Transverse colon (tissue), 4 donors: ENCODE results near the gene CCDC174. TPM values are rescaled to one million over a fixed set of nuclear protein-coding genes. Genes with fewer than 3 reads are reported as not detected.

Experiments used
- DNase-seq: peaks from one replicate; pipeline ENCODE4 v3.0.0-alpha.2; 2019
- H3K27ac ChIP-seq, 4 donors: fragments of 200-600 bp; sonication (generic); 2 replicates each; pipeline ENCODE4 v1.5.1; 2016 to 2018; ENCODE audit warnings: inconsistent platforms in 4 of 4
- H3K27me3 ChIP-seq: fragments of 200-600 bp; sonication (generic); 2 replicates; pipeline ENCODE4 v1.5.1; 2017; ENCODE audit warnings: inconsistent platforms
- H3K36me3 ChIP-seq, 4 donors: fragments of 200-600 bp; sonication (generic); 2 replicates each; pipeline ENCODE4 v1.5.1; 2017 to 2019; ENCODE audit warnings: inconsistent platforms in 4 of 4
- H3K4me1 ChIP-seq, 4 donors: fragments of 200-600 bp; sonication (generic); 2 replicates each; pipeline ENCODE4 v1.5.1; 2017 to 2020; ENCODE audit warnings: inconsistent platforms in 4 of 4
- H3K4me3 ChIP-seq, 4 donors: fragments of 200-600 bp; sonication (generic); 1 replicate in 1 of 4; 2 replicates in 3 of 4; pipeline versions ENCODE4 v1.5.1 to v1.6.1; 2017 to 2019; ENCODE audit warnings: inconsistent platforms in 4 of 4
- H3K9me3 ChIP-seq, 2 donors: fragments of 200-600 bp; sonication (generic); 2 replicates each; pipeline ENCODE4 v1.5.1; 2017 to 2019; ENCODE audit warnings: inconsistent platforms in 2 of 2
- EP300 ChIP-seq: sonication (generic); formaldehyde crosslinking; IDR thresholded peaks from one replicate; pipeline ENCODE4 v1.6.1; 2017; ENCODE audit warnings: antibody characterized with exemption, low read depth
- POLR2A ChIP-seq: fragments of 450-650 bp; IDR thresholded peaks from one replicate; pipeline ENCODE4 v1.6.1; 2016; ENCODE audit warnings: antibody characterized with exemption, mild to moderate bottlenecking, moderate library complexity
- POLR2AphosphoS5 ChIP-seq, 3 donors: sonication (generic); formaldehyde crosslinking; IDR thresholded peaks; one replicate each; pipeline ENCODE4 v1.6.1; 2016; ENCODE audit warnings: antibody characterized with exemption in 3 of 3
- WGBS, 2 donors: methylation state at CpG; one replicate each; pipeline ENCODE4 v1.1.5; 2018; ENCODE audit warnings: low coverage in 1 of 2; 5-methylcytosine and 5-hydroxymethylcytosine counted together
- in situ Hi-C, 4 donors: fragments of 200-750 bp; cut with MboI; loops; one replicate each; pipeline versions ENCODE4 v1.15.0 to v1.15.1; 2017; ENCODE audit warnings: low sequenced_read_pairs in 3 of 4, low pct_ligation_motif_present in 1 of 4, low pct_unique_long_range_greater_than_20kb in 1 of 4
- intact Hi-C: fragments of 100-400 bp; cut with DNase I; formaldehyde crosslinking; loops from one replicate; pipeline ENCODE4 v1.15.1; 2023; ENCODE audit warnings: low total_unique reads
- total RNA-seq, 4 donors: library from RNA; depleted of rRNA; stranded (reverse); fragments of >200 nt; gene quantifications; one replicate each; pipeline ENCODE4 v1.1.0, GENCODE V29; 2016
- TF ChIP-seq, protein P1 (sequence below), 5 experiments: fragments of 200-600 bp in 3 of 5; fragments of 450-650 bp in 2 of 5; sonication (generic) in 3 of 5; IDR thresholded peaks; 1 replicate in 2 of 5; 2 replicates in 3 of 5; pipeline ENCODE4 v1.5.1; 2016 to 2017; ENCODE audit warnings: antibody characterized with exemption in 5 of 5, inconsistent platforms in 3 of 5, mild to moderate bottlenecking in 2 of 5, moderate library complexity in 1 of 5

CCDC174 gene
- total RNA-seq, 4 donors from 2014 or later, result 29.2 to 84.8 (median 35.9) TPM

DNA sequence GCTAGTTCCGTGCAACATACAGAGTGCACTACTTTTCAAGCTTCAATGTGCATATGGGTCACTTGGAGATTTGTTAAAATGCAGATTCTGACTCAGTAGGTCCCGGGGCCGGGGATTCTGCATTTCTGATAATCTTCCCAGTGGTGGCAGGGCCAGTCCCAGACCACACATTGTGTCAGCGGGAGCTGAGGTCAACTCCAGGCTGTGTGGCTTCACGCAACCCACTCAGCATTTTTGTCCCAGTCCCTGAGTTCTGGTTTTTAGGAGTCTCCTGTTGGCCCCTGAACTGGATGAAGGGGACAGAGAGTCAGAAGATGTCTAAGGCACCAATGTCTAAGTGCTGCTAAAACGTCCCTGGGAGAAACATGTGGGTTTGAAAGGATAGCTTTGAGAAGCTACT, 26.1 kb upstream of the CCDC174 start:
- intact Hi-C loops (no loop called here), in situ Hi-C loops (no loop called here)
- WGBS, 2 donors, result 72 to 89% methylated on average over 3 to 6 of the region's 6 CpGs

DNA sequence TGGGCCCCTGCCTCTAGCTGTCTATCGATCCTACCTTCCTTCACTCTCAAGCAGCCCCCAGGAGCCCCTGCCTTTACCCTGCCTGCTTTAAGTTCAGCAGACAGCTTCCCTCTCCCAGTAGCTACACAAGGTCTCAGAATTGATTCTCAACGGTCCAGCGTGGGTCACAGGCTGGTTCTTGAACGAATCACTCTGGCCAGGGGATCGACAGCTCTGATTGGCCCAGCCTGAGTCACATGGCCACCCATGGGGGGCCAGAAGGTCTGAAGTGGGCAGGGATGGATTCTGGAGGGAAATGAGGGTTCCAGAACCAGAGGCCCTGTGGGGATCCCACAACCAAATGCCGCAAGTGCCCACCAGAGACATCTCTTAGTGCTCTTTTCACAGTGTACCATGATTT, 23.7 kb upstream of the CCDC174 start:
- 87% methylated on average over 6 of the region's 6 CpGs; no CpG with 5 or more reads in 1 of the 2 donors for WGBS, 2 donors

More for the DNA sequence above, 26.1 kb upstream of the CCDC174 start:
- TF ChIP-seq EP300, result no peak
- TF ChIP-seq, protein P1, sequence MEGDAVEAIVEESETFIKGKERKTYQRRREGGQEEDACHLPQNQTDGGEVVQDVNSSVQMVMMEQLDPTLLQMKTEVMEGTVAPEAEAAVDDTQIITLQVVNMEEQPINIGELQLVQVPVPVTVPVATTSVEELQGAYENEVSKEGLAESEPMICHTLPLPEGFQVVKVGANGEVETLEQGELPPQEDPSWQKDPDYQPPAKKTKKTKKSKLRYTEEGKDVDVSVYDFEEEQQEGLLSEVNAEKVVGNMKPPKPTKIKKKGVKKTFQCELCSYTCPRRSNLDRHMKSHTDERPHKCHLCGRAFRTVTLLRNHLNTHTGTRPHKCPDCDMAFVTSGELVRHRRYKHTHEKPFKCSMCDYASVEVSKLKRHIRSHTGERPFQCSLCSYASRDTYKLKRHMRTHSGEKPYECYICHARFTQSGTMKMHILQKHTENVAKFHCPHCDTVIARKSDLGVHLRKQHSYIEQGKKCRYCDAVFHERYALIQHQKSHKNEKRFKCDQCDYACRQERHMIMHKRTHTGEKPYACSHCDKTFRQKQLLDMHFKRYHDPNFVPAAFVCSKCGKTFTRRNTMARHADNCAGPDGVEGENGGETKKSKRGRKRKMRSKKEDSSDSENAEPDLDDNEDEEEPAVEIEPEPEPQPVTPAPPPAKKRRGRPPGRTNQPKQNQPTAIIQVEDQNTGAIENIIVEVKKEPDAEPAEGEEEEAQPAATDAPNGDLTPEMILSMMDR (IDR thresholded peaks at IDR 0.05), result no peak
- TF ChIP-seq POLR2AphosphoS5 (IDR thresholded peaks at IDR 0.05), result no peak
- no peak for TF ChIP-seq POLR2A
- H3K27me3 ChIP-seq, result no peaks in the 10 kb centered on the region
- H3K4me1 ChIP-seq, result no peaks in the 10 kb centered on the region
- no peak overlapping the region for H3K27ac ChIP-seq
- no peaks in the 10 kb centered on the region for H3K36me3 ChIP-seq
- DNase-seq, result no peak
- H3K4me3 ChIP-seq, result no peak overlapping the region
- no peaks in the 10 kb centered on the region for H3K9me3 ChIP-seq

DNA sequence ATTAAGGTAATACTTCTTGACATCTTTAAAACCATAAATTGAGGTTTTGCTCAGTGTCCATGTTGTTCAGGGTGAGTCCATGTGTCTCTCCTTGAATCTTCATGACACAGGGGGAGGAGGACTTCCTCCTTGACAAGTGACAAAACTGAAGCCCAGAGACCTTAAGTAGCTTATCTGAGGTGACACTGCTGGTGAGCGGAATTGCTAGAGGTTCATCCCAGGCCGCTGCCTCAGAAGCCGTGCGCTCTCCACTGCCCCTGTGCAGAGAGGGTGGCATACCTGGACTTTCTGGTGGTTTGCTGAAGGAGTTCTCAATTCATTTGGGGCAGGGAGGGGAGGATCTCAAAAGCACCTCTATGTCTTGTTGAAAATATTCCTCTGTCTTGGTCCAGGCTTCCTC, 23.2 kb upstream of the CCDC174 start:
- H3K27ac ChIP-seq, result no peak overlapping the region
- in situ Hi-C loops (no loop called here), intact Hi-C loops (no loop called here)
- no peaks in the 10 kb centered on the region for H3K36me3 ChIP-seq
- H3K27me3 ChIP-seq, result no peaks in the 10 kb centered on the region
- no peak for TF ChIP-seq POLR2AphosphoS5 (IDR thresholded peaks at IDR 0.05)
- TF ChIP-seq, protein P1 (IDR thresholded peaks at IDR 0.05), result no peak
- no peak for TF ChIP-seq EP300
- no peak for TF ChIP-seq POLR2A
- H3K4me3 ChIP-seq, result no peak overlapping the region
- 72% methylated on average over 4 of the region's 4 CpGs; no CpG with 5 or more reads in 1 of the 2 donors for WGBS, 2 donors
- no peaks in the 10 kb centered on the region for H3K9me3 ChIP-seq
- DNase-seq, result no peak
- H3K4me1 ChIP-seq, result no peaks in the 10 kb centered on the region

More for the DNA sequence above, 23.7 kb upstream of the CCDC174 start:
- in situ Hi-C loops, result no loop called here
- intact Hi-C loops, result no loop called here
- H3K27me3 ChIP-seq, result no peaks in the 10 kb centered on the region
- H3K27ac ChIP-seq, result no peak overlapping the region
- no peaks in the 10 kb centered on the region for H3K36me3 ChIP-seq
- no peaks in the 10 kb centered on the region for H3K9me3 ChIP-seq
- no peaks in the 10 kb centered on the region for H3K4me1 ChIP-seq
- no peak for DNase-seq
- H3K4me3 ChIP-seq, result no peak overlapping the region
- TF ChIP-seq POLR2A (no peak), EP300 (no peak), POLR2AphosphoS5 (IDR thresholded peaks at IDR 0.05) (no peak)
- TF ChIP-seq, protein P1 (IDR thresholded peaks at IDR 0.05), result no peak

DNA sequence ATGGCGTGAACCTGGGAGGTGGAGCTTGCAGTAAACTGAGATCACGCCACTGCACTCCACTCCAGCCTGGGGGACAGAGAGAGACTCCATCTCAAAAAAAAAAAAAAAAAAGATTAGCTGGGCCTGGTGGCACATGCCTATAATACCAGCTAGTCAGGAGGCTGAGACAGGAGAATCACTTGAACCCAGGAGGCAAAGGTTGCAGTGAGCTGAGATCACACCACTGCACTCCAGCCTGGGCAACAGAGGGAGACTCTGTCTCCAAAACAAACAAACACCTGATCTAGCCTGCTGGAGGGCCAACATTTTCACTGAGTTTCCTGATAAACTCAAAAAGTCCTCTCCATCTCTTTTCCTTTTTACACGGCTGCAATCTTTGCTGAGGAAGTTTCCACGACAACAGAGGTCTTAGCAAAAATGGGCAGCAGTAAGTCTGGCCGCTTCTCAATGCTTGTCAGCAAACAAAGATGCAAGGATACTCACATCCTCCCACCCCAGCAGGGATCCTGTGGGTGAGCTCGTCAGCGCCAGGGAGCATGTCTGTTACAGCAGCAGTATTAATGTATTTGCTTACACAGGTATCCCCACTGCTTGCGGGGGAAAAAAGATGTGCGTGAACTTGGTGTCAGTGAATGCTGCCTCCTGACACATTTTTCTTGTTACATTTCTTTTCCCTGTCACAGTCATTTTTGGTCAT, 21.0 kb upstream of the CCDC174 start:
- Histone ChIP-seq H3K27ac (no peak overlapping the region), H3K4me3 (no peak overlapping the region), H3K4me1 (peaks cover 0 to 6% (median 0%) of the 10 kb centered on the region in 4 donors), H3K9me3 (no peaks in the 10 kb centered on the region), H3K36me3 (no peaks in the 10 kb centered on the region), H3K27me3 (no peaks in the 10 kb centered on the region)
- WGBS, 2 donors, result 77 to 80% methylated on average over 5 to 9 of the region's 9 CpGs
- intact Hi-C loops (no loop called here), in situ Hi-C loops (no loop called here)
- TF ChIP-seq POLR2A (no peak), EP300 (no peak), POLR2AphosphoS5 (IDR thresholded peaks at IDR 0.05) (no peak)
- TF ChIP-seq, protein P1 (IDR thresholded peaks at IDR 0.05), result no peak
- no peak for DNase-seq
